Upper lobe of left lung (tissue), 6 donors: ENCODE data around the gene DMC1. TPM values are rescaled to one million over a fixed set of nuclear protein-coding genes. Genes with fewer than 3 reads are reported as not detected.
"Not testable (repeated sequence)": the region's sequence is repeated elsewhere in the genome, so short reads cannot be mapped to it uniquely, and the experiment has no call there.

Experiments
- ATAC-seq, 2 donors: fragments of 200-7000 bp; cut with Tn5 transposase; one replicate each; pipeline ENCODE4 v1.9.1; 2022; ENCODE audit warnings: mild to moderate bottlenecking in 2 of 2, moderate library complexity in 2 of 2; ENCODE audit not compliant: low FRiP score in 2 of 2
- DNase-seq, 2 donors: peaks; one replicate each; pipeline ENCODE4 v3.0.0-alpha.2; 2019 to 2020
- H3K27ac ChIP-seq, 4 donors: fragments of 200-600 bp; sonication (generic); one replicate each; pipeline ENCODE4 v1.5.1; 2016 to 2019
- H3K27me3 ChIP-seq, 4 donors: fragments of 200-600 bp; sonication (generic); one replicate each; pipeline ENCODE4 v1.5.1; 2017 to 2019
- H3K36me3 ChIP-seq, 4 donors: fragments of 200-600 bp; sonication (generic); one replicate each; pipeline ENCODE4 v1.5.1; 2016 to 2019
- H3K4me1 ChIP-seq, 4 donors: fragments of 200-600 bp; sonication (generic); one replicate each; pipeline ENCODE4 v1.5.1; 2018 to 2019
- H3K4me3 ChIP-seq, 4 donors: fragments of 200-600 bp; sonication (generic); one replicate each; pipeline ENCODE4 v1.5.1; 2017 to 2019; ENCODE audit warnings: mild to moderate bottlenecking in 2 of 4, moderate library complexity in 1 of 4
- H3K9me3 ChIP-seq, 4 donors: fragments of 200-600 bp; sonication (generic); one replicate each; pipeline ENCODE4 v1.5.1; 2018 to 2019
- EP300 ChIP-seq, 4 donors: sonication (generic); formaldehyde crosslinking; IDR thresholded peaks; one replicate each; pipeline ENCODE4 v1.5.1; 2017; ENCODE audit warnings: antibody characterized with exemption in 4 of 4, control low read depth in 2 of 4
- POLR2A ChIP-seq, 4 donors: fragments of 450-650 bp; IDR thresholded peaks; one replicate each; pipeline ENCODE4 v1.5.1; 2016 to 2017; ENCODE audit warnings: antibody characterized with exemption in 4 of 4, mild to moderate bottlenecking in 2 of 4
- POLR2AphosphoS5 ChIP-seq, 2 donors: sonication (generic); formaldehyde crosslinking; IDR thresholded peaks; one replicate each; pipeline ENCODE4 v1.5.1; 2017; ENCODE audit warnings: antibody characterized with exemption in 2 of 2
- WGBS, 2 donors: methylation state at CpG; one replicate each; pipeline ENCODE4 v1.1.5; 2017 to 2018; 5-methylcytosine and 5-hydroxymethylcytosine counted together
- total RNA-seq, 6 donors: library from RNA; depleted of rRNA in 4 of 6; stranded (reverse); fragments of >200 nt in 4 of 6; gene quantifications; one replicate each; pipeline versions ENCODE4 v1.1.0 to v1.2.1, GENCODE V29; 2016 to 2021
- TF ChIP-seq, protein P1 (sequence below), 6 experiments: fragments of 450-650 bp in 4 of 6; fragments of 200-600 bp in 2 of 6; sonication (generic) in 2 of 6; IDR thresholded peaks; one replicate each; pipeline ENCODE4 v1.5.1; 2016 to 2019; ENCODE audit warnings: antibody characterized with exemption in 6 of 6
- donor health status: DM: no; HTN: no; CAD: no; lungs with moderate emphysema.
- donor health status: DM: no; HTN: yes; CAD: no; lungs with severe emphysema.

Gene DMC1, protein sequence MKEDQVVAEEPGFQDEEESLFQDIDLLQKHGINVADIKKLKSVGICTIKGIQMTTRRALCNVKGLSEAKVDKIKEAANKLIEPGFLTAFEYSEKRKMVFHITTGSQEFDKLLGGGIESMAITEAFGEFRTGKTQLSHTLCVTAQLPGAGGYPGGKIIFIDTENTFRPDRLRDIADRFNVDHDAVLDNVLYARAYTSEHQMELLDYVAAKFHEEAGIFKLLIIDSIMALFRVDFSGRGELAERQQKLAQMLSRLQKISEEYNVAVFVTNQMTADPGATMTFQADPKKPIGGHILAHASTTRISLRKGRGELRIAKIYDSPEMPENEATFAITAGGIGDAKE
- 10 to 100 TPM in 1 of 6 donors, 1 to 10 TPM in 2, under 1 TPM in 3; 0.33 to 12.3 (median 1.2) TPM for total RNA-seq

DNA sequence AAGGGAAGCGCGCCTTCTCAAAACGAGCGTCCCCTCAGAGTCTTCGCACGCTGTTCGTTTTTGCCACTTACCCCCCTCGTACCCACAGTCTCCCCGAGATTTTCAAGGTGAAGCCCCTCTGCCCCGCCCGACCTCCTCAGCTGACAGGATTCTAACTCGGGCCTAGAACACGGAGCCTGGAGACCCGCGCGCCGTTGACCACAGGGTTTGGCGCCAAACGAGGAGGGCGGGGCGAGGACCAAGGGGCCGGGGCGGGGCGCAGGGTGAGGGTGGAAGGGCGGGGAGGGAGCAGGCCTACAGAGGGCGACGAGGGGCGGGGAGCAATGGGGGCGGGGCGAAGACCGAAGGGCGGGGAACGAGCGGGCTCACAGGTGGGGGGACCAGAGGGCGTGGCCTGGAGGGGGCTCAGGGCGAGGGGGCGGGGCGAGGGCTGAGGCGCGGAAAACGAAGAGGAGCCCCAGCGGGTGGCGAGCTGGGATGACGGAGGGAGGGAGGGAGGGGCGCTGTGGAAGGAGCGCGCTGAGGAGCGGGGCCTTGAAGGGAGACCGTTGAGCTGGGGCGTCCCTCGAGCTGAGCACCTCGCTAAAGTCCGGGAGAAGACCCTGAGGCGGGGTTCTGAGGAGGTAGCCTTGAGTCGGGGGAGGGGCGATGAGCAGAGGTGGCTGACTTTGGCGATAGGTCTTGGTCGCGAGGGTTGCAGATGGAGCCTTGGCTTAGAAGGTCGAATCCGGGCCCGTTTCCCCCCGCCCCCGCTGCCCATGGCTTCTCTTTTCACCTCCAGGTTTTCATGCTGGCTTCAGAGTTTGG lies at the start of gene DMC1:
TSS of gene DMC1 (minus strand) at position 212 of the 807 bp plus-strand sequence. CDS start 1,927 bp downstream, outside the sequence.
- 3 to 4% methylated on average over 28 to 43 of the region's 64 CpGs for WGBS, 2 donors
- H3K9me3 ChIP-seq: no peaks in the 10 kb centered on the region

DNA sequence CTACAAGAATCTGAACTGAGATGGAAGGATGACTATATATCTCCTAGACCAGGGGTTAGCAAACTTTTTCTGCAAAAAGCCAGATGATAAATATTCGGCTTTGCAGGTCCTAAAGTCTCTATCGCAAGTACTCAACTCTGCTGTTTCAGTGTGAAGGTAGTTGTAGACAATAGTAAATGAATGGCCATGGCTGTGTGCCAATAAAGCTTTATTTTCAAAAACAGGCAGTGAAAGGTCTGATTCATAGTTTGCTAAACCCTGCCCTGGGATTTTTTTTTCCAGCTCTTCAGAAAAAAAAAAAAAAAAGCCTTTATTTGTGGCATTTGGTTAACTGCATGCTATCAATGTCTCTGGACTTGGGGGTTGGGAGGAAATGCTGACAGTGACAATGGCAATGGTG lies 48.7 kb upstream of the DMC1 start:
- Histone ChIP-seq H3K4me3 (no peak overlapping the region), H3K4me1 (no peaks in the 10 kb centered on the region), H3K36me3 (no peaks in the 10 kb centered on the region), H3K27me3 (no peaks in the 10 kb centered on the region), H3K27ac (no peak overlapping the region), H3K9me3 (no peaks in the 10 kb centered on the region)
- WGBS, 2 donors: 96% methylated on average over 2 of the region's 2 CpGs
- TF ChIP-seq EP300 (IDR thresholded peaks at IDR 0.05): no peak
- TF ChIP-seq, protein P1, sequence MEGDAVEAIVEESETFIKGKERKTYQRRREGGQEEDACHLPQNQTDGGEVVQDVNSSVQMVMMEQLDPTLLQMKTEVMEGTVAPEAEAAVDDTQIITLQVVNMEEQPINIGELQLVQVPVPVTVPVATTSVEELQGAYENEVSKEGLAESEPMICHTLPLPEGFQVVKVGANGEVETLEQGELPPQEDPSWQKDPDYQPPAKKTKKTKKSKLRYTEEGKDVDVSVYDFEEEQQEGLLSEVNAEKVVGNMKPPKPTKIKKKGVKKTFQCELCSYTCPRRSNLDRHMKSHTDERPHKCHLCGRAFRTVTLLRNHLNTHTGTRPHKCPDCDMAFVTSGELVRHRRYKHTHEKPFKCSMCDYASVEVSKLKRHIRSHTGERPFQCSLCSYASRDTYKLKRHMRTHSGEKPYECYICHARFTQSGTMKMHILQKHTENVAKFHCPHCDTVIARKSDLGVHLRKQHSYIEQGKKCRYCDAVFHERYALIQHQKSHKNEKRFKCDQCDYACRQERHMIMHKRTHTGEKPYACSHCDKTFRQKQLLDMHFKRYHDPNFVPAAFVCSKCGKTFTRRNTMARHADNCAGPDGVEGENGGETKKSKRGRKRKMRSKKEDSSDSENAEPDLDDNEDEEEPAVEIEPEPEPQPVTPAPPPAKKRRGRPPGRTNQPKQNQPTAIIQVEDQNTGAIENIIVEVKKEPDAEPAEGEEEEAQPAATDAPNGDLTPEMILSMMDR (IDR thresholded peaks at IDR 0.05): no peak
- ATAC-seq (no peak), DNase-seq (no peak)

More for the DNA sequence above, at the start of gene DMC1:
- DNase-seq (peak; percentile 93 to 97), ATAC-seq (peak; percentile 97)
- H3K27ac ChIP-seq: peak within 1 kb of the TSS; percentile 44 to 84 (median 74)
- peak within 1 kb of the TSS; percentile 51 to 71 (median 60) for H3K4me3 ChIP-seq
- TF ChIP-seq EP300 (IDR thresholded peaks at IDR 0.05): no peak
- TF ChIP-seq POLR2AphosphoS5 (IDR thresholded peaks at IDR 0.05): peak; percentile 3 to 66
- TF ChIP-seq POLR2A (IDR thresholded peaks at IDR 0.05): peak in 1 of 4 donors; percentile 25
- TF ChIP-seq, protein P1 (IDR thresholded peaks at IDR 0.05): peak in 1 of 6 experiments; percentile 9
- peaks cover 13 to 19% (median 16%) of the 10 kb centered on the region in 4 donors for H3K4me1 ChIP-seq
- no peaks in the 10 kb centered on the region for H3K27me3 ChIP-seq
- no peaks in the 10 kb centered on the region for H3K36me3 ChIP-seq

DNA sequence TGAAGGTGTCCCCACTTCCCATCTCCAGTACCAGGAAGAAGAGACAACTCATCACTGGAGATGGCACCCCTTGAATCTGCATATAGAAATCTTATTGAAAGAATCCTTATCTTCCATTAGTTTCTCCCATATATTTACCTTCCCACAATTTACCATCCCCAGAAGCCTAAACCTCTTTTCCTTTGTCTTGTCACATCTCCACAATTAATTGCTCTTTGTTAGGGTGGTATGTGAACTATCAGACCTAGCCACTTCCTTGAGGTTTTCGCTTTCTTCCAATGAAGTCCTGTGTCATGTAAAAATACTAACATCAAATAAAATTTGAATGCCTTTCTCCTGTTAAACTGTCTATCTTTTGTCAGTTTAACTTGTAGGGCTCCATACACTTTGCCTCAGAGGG lies 48.3 kb upstream of the DMC1 start:
- Histone ChIP-seq H3K9me3 (no peaks in the 10 kb centered on the region), H3K36me3 (no peaks in the 10 kb centered on the region), H3K4me1 (no peaks in the 10 kb centered on the region), H3K27ac (no peak overlapping the region), H3K4me3 (no peak overlapping the region), H3K27me3 (no peaks in the 10 kb centered on the region)
- ATAC-seq (no peak), DNase-seq (no peak)
- no peak for TF ChIP-seq POLR2A (IDR thresholded peaks at IDR 0.05)
- WGBS, 2 donors: 88 to 96% methylated on average over 1 of the region's 1 CpG

DNA sequence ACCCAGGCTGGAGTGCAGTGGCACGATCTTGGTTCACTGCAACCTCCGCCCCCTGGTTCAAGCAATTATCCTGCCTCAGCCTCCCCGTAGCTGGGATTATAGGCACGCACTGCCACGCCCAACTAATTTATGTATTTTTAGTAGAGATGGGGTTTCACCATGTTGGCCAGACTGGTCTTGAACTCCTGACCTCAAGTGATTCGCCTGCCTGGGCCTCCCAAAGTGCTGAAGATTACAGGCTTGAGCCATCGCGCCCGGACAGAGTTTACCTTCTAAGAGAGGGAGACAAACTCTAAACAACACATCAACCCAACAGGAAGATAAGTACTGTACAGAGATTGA lies 45.1 kb upstream of the DMC1 start:
- H3K4me3 ChIP-seq, H3K36me3 ChIP-seq, ATAC-seq, H3K9me3 ChIP-seq, H3K4me1 ChIP-seq, H3K27me3 ChIP-seq, DNase-seq, H3K27ac ChIP-seq: not testable (repeated sequence)
- 87 to 93% methylated on average over 9 of the region's 9 CpGs for WGBS, 2 donors

DNA sequence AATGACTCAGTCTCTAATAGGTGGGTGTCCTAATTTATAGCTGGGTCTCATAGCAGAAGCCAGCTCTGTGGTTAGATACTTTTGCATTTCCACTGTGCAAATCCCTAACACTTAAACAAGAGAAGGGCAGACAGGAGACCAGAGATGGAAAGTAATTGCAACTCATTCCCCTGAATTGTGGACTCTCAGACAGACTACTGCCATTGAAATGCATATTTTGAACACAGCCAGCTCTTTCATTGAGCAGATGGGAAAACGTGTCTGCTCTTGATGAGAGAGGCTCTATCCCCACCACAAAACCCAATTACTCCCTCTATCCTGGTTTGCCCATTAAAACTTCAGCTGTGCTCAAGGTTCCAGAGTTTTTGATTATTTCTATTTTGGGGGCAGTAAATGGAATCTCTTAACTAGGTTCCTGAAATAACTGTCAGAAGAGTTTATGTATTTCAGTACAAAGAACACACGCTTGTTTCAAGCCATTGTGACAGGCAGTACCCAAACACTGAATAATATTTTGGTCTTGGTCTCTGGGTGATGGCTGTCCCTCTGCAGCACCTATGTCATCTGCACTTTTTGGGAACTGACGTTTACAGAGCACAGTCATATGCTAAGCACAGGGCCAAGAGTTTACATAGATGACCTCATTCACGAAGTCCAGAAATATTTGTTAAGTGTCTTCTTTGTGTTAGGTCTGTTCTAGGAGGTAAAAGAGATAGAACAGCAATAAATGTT lies 44.5 kb upstream of the DMC1 start:
- peak in 1 of 2 donors; percentile 35 for ATAC-seq
- no peak overlapping the region for H3K4me3 ChIP-seq
- no peak overlapping the region for H3K27ac ChIP-seq
- 67 to 85% methylated on average over 4 of the region's 4 CpGs for WGBS, 2 donors
- TF ChIP-seq POLR2A (IDR thresholded peaks at IDR 0.05) (no peak), POLR2AphosphoS5 (IDR thresholded peaks at IDR 0.05) (no peak), EP300 (IDR thresholded peaks at IDR 0.05) (no peak)
- TF ChIP-seq, protein P1 (IDR thresholded peaks at IDR 0.05): no peak
- no peak for DNase-seq
- no peaks in the 10 kb centered on the region for H3K9me3 ChIP-seq
- no peaks in the 10 kb centered on the region for H3K27me3 ChIP-seq
- H3K4me1 ChIP-seq: no peaks in the 10 kb centered on the region
- H3K36me3 ChIP-seq: no peaks in the 10 kb centered on the region
